Fibroblast of the aortic adventitia (primary cell): ENCODE measurements around the gene SCML2. TPM values are rescaled to one million over a fixed set of nuclear protein-coding genes. Genes with fewer than 3 reads are reported as not detected.

Source experiments
- DNase-seq: peaks from one replicate; pipeline ENCODE4 v3.0.0-alpha.2; 2010; ENCODE audit warnings: low read depth
- H3K4me3 ChIP-seq: 2 replicates; pipeline ENCODE4 v1.5.1; 2011; ENCODE audit warnings: low read depth, mild to moderate bottlenecking, control low read depth, low read length, moderate library complexity
- total RNA-seq: library from RNA; depleted of rRNA; stranded (reverse); fragments of >200 nt; gene quantifications from 2 replicates; pipeline ENCODE4 v1.2.3, GENCODE V29; 2012; ENCODE audit warnings: low replicate concordance
- TF ChIP-seq, protein P1 (sequence below): IDR thresholded peaks from 2 replicates; pipeline ENCODE4 v1.5.1; 2011; ENCODE audit warnings: mild to moderate bottlenecking, low read length, control low read depth, inconsistent platforms; ENCODE audit not compliant: insufficient read depth

Gene SCML2
- total RNA-seq, 1 donor = 3.4 TPM

DNA sequence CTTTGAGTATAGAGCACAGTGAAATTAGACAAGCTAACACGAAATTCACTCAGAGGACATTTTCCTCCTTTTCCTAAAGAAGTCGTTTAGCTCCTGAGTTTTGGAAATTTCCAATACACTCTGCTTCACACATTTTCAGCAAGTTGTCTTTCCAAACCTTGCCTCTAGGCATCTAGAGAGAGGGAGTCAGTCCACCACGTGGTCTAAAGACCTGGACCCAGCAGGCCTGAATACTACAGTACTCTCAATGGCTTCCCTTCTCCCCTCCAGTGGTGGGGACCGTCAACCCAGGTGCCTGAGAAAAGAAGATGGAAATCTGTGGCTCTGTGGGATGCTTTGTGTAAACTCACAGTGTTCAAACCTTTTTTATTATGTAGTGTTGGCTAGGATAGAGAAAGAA is 13.9 kb upstream of the SCML2 start:
- no peak overlapping the region for H3K4me3 ChIP-seq
- DNase-seq = no peak
- TF ChIP-seq, protein P1, sequence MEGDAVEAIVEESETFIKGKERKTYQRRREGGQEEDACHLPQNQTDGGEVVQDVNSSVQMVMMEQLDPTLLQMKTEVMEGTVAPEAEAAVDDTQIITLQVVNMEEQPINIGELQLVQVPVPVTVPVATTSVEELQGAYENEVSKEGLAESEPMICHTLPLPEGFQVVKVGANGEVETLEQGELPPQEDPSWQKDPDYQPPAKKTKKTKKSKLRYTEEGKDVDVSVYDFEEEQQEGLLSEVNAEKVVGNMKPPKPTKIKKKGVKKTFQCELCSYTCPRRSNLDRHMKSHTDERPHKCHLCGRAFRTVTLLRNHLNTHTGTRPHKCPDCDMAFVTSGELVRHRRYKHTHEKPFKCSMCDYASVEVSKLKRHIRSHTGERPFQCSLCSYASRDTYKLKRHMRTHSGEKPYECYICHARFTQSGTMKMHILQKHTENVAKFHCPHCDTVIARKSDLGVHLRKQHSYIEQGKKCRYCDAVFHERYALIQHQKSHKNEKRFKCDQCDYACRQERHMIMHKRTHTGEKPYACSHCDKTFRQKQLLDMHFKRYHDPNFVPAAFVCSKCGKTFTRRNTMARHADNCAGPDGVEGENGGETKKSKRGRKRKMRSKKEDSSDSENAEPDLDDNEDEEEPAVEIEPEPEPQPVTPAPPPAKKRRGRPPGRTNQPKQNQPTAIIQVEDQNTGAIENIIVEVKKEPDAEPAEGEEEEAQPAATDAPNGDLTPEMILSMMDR = no peak

DNA sequence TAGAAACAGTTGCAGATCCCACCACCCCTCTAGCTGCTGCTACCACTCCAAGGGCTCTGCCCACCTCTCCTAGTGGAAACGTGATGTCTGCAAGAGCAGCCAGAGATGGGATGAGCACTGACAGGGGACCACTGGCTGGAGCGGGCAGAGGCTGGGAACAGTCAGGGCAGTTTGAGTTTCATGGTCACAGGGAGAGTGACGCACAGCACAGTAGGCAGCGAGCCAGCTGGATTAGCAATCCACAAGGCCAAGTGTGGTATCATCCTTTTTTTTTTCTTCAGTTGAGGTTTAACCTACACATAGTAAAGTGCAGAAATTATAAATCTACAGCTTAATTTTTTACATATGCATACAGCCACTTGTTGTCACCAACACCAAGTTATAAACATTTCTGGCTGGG is 6.4 kb upstream of the SCML2 start:
- TF ChIP-seq, protein P1 = no peak
- no peak for DNase-seq
- H3K4me3 ChIP-seq = no peak overlapping the region

DNA sequence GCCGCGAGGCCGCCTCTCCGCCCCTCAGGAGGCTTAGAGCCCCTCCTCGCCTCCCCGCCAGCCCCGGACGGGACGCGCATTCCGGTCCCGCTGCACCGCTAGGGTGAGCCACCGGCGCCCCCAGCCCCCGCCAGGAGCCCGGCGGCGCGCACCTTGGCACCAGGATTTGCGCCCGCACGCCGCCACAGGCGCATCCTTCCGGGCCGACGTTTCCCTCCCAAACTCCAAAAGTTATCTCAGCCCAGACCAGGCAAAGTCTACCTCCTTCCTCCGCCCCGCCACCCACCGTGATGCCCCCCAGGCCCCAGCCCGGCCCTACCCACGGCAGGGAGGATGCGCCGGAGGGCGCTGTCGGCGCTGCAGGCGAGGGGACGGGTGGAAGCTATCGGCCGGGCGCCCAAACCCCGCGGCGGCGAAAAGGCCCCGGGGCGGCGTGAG is 538 bp downstream of the SCML2 start:
- H3K4me3 ChIP-seq = peak overlapping the region; percentile 69
- no peak for DNase-seq
- TF ChIP-seq, protein P1 = peak; percentile 5

DNA sequence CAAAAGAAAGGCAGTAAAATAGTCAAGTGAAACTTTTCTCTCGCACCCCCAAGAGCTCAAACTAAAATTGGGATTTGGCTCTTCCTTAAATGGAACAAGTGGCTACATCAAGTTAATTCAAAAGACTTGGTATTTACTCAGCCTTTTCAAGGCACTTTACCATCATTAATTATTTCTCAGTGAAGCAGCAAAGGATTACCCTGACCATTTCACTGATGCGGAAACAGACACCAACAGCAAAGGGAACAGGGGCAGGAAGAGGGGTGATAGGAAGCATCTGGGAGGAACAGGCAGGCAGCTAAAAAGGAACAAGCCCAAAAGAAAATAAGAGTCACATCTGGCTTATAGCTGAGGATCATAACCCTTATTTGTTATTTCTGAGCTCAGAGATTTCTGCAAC is 2.7 kb downstream of the SCML2 start:
- no peak overlapping the region for H3K4me3 ChIP-seq
- DNase-seq = no peak
- TF ChIP-seq, protein P1 = no peak

DNA sequence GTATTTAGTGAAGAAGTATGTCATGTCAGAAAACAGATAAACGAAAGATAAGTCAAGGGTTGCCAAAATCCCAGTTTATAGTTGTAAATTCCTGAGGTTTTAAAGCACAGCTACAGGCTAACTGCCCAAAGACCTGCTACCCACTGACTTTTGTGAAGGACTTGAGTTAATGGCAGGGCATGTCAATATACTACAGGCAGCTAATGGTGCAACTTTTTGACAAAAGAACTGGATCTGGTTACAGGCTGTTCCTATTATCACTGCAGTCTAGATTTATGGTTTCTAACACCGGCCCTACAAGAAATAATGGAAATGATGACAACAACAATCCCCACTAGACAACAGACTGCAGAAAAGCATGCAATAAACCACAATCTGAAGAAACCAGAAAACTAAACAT is 6.4 kb downstream of the SCML2 start:
- no peak overlapping the region for H3K4me3 ChIP-seq
- DNase-seq = no peak
- TF ChIP-seq, protein P1 = no peak

DNA sequence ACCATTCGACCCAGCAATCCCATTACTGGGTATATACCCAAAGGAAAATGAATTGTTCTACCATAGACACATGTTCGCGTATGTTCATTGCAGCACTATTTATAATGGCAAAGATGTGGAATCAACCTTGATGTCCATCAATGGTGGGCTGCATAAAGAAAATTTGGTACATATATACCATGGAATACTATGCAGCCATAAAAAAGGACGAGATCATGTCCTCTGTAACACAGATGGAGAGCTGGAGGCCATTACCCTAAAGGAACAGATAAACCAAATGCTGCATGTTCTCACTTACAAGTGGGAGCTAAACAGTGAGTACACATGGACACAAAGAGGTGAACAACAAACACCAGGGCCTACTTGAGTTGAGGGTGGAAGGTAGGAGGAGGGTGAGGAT is 45.1 kb downstream of the SCML2 start:
- TF ChIP-seq, protein P1 = no peak
- no peak overlapping the region for H3K4me3 ChIP-seq
- no peak for DNase-seq

DNA sequence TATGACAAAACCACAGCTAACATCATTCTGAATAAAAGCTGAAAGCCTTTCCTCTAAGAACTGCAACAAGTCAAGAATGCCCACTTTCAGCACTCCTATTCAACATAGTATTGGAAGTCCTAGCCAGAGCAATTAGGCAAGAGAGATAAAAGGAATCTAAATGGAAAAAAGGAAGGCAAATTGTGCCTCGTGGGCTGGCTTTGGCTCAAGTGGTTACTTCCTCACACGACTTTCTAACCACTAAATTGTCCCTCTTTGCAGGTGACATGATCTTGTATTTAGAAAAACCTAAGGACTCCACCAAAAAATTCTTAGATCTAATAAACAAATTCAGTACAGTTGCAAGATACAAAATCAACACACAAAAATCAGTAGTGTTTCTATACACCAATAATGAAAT is 57.2 kb downstream of the SCML2 start:
- TF ChIP-seq, protein P1 = no peak
- H3K4me3 ChIP-seq = no peak overlapping the region
- DNase-seq = no peak
